Pancreas (tissue), 10 donors: ENCODE measurements around the gene ACVRL1. TPM values are rescaled to one million over a fixed set of nuclear protein-coding genes. Genes with fewer than 3 reads are reported as not detected.
A peak's percentile ranks its signal among the peaks of the same experiment; 100 is the strongest.
"Not testable (repeated sequence)": the region's sequence is repeated elsewhere in the genome, so short reads cannot be mapped to it uniquely, and the experiment has no call there.

Source experiments
- ATAC-seq, 4 donors: fragments of 200-7000 bp; cut with Tn5 transposase; one replicate each; pipeline versions ENCODE4 v1.8.0 to v1.9.1; 2020; ENCODE audit warnings: mild to moderate bottlenecking in 4 of 4, moderate library complexity in 4 of 4
- DNase-seq, 6 donors: peaks; one replicate each; pipeline ENCODE4 v3.0.0-alpha.2; 2020
- FAIRE-seq: peaks from 2 replicates; lab custom pipeline; 2012; peaks lifted over from hg19 to GRCh38; lab: Jason Lieb, UNC
- H3K27ac ChIP-seq, 4 donors: fragments of 200-600 bp; sonication (generic); 1 replicate in 3 of 4; 2 replicates in 1 of 4; pipeline versions ENCODE4 v1.5.0 to v1.8.0; 2020
- H3K27me3 ChIP-seq, 4 donors: fragments of 200-600 bp; one replicate each; pipeline ENCODE4 v1.8.0; 2021
- H3K36me3 ChIP-seq, 3 donors: fragments of 200-600 bp; sonication (generic) in 1 of 3; one replicate each; pipeline versions ENCODE4 v1.5.0 to v1.8.0; 2020 to 2021
- H3K4me1 ChIP-seq, 3 donors: fragments of 200-600 bp; one replicate each; pipeline ENCODE4 v1.8.0; 2021
- H3K4me3 ChIP-seq, 4 donors: fragments of 200-600 bp; sonication (generic) in 2 of 4; one replicate each; pipeline versions ENCODE4 v1.5.0 to v1.8.0; 2020 to 2021
- H3K9me3 ChIP-seq, 4 donors: fragments of 200-600 bp; one replicate each; pipeline ENCODE4 v1.8.0; 2021
- CTCF ChIP-seq, 4 donors: fragments of 200-600 bp; sonication (generic) in 3 of 4; IDR thresholded peaks; one replicate each; pipeline versions ENCODE4 v1.5.0 to v1.8.0; 2021; ENCODE audit warnings: antibody characterized with exemption in 4 of 4
- WGBS, 2 donors: extraction: QIAGEN DNeasy Blood & Tissue Kit; methylation state at CpG; one replicate each; pipeline ENCODE4 v1.1.7; 2013; 5-methylcytosine and 5-hydroxymethylcytosine counted together
- intact Hi-C, 3 donors: fragments of 100-400 bp; cut with DNase I; formaldehyde crosslinking; loops; one replicate each; pipeline versions ENCODE4 v1.11.1 to v1.14.2; 2022
- polyA plus RNA-seq, 2 donors: library from polyadenylated mRNA; stranded (reverse); fragments of 200-250 nt; gene quantifications; one replicate each; pipeline ENCODE4 v1.2.3, GENCODE V29; 2013
- total RNA-seq, 6 donors: library from RNA; stranded (reverse); fragmentation: NEBNext Ultra II Directional in 4 of 6; extraction: Animal tissue kit (Norgen Biotek cat#: 25700) in 4 of 6; gene quantifications; one replicate each; pipeline versions ENCODE4 v1.2.1 to v1.2.4, GENCODE V29; 2021 to 2023
- donor health status: healthy with polysubstance abuse.
- donor health status: DM: no; HTN: no; CAD: no; lungs with moderate emphysema.
- donor health status: DM: no; HTN: no; CAD: no.
- donor health status: control.
- donor health status: control.
- donor health status: Bipolar disorder and iron deficiency.
- donor health status: DM: yes; HTN: yes; CAD: no.
- donor health status: DM: no; HTN: no; CAD: no.
- donor health status: DM: no; HTN: no; CAD: no.
- donor health status: DM: yes; HTN: yes; CAD: no.

The ACVRL1 gene
- total and polyA plus RNA-seq, 8 donors: 6.6 to 20.8 (median 13.1) TPM

DNA sequence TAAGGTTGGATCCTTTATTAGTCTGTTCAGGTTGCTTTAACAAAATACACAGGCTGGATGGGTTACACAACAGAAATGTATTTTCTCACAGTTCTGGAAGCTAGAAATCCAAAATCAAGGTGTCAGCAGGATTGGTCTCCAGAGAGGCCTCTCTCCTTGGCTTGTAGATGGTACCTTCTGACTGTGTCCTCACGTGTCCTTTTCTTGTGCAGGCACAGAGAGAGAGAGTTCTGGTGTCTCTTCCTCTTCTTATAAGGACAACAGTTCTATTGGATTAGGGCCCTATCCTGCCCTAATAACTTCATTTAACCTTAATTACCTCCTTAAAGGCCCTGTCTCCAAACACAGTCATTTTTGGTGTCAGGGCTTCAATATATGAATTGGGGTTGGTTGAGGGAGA, 24.0 kb upstream of the ACVRL1 start:
- FAIRE-seq: no peak
- Histone ChIP-seq H3K4me1 (no peaks in the 10 kb centered on the region), H3K27ac (no peak overlapping the region), H3K27me3 (peaks cover 0 to 5% (median 0%) of the 10 kb centered on the region in 4 donors), H3K4me3 (no peak overlapping the region), H3K36me3 (no peaks in the 10 kb centered on the region), H3K9me3 (no peaks in the 10 kb centered on the region)
- no peak for DNase-seq
- no peak for TF ChIP-seq CTCF (IDR thresholded peaks at IDR 0.05)
- intact Hi-C loops: no loop called here
- no peak for ATAC-seq
- 89 to 94% methylated on average over 1 of the region's 1 CpG for WGBS, 2 donors

- no peaks in the 10 kb centered on the region for H3K4me1 ChIP-seq
- H3K27me3 ChIP-seq: peaks cover 0 to 5% (median 0%) of the 10 kb centered on the region in 4 donors
- no peak for DNase-seq
- no peak for FAIRE-seq
- WGBS, 2 donors: 73 to 79% methylated on average over 4 of the region's 4 CpGs
- no peak overlapping the region for H3K27ac ChIP-seq
- no peak for ATAC-seq
- H3K9me3 ChIP-seq: no peaks in the 10 kb centered on the region
- no peaks in the 10 kb centered on the region for H3K36me3 ChIP-seq
- H3K4me3 ChIP-seq: no peak overlapping the region
- intact Hi-C loops: no loop called here
- no peak for TF ChIP-seq CTCF (IDR thresholded peaks at IDR 0.05)
These were observed 23.2 kb upstream of the ACVRL1 start for GRCh38 chr12:51883998-51884675.

DNA sequence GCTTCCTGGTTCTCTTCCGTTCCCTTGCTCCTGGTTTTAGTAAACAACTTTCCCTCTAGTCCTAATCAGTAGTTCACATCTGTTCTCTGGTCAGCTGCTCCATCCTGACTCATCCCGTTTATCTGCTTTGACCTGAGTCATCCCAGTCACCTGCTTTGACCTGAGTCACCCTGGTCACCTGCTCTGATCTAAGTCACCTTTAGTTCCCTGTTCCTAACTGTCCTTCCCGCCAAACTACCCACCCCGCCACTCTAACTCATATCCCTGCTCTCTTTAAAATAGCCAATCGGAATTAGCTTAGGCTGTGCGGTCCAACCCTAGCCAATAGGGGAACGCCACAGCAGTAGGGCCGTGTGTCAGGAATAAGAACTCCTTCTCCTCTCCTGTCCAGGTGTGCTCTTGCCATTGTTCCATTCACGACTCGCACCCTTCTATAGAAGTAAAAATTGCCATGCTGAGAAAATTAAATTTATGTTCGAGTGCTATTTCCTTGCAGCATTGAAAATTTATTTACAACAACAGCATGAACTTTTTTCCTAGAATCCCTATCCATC, 22.6 kb upstream of the ACVRL1 start:
- Histone ChIP-seq H3K27me3 (peaks cover 0 to 5% (median 0%) of the 10 kb centered on the region in 4 donors), H3K9me3 (no peaks in the 10 kb centered on the region), H3K36me3 (no peaks in the 10 kb centered on the region), H3K4me1 (no peaks in the 10 kb centered on the region), H3K27ac (no peak overlapping the region), H3K4me3 (no peak overlapping the region)
- WGBS, 2 donors: 78 to 87% methylated on average over 11 of the region's 11 CpGs
- intact Hi-C loops: no loop called here
- FAIRE-seq: no peak
- no peak for DNase-seq
- no peak for ATAC-seq
- TF ChIP-seq CTCF (IDR thresholded peaks at IDR 0.05): no peak

GRCh38 chr12:51885294-51886020, 21.8 kb upstream of the ACVRL1 start:
- H3K4me3 ChIP-seq, H3K9me3 ChIP-seq, DNase-seq, H3K36me3 ChIP-seq, FAIRE-seq, ATAC-seq, H3K27me3 ChIP-seq, H3K27ac ChIP-seq, intact Hi-C loops, H3K4me1 ChIP-seq: not testable (repeated sequence)
- 76 to 77% methylated on average over 10 of the region's 10 CpGs for WGBS, 2 donors

DNA sequence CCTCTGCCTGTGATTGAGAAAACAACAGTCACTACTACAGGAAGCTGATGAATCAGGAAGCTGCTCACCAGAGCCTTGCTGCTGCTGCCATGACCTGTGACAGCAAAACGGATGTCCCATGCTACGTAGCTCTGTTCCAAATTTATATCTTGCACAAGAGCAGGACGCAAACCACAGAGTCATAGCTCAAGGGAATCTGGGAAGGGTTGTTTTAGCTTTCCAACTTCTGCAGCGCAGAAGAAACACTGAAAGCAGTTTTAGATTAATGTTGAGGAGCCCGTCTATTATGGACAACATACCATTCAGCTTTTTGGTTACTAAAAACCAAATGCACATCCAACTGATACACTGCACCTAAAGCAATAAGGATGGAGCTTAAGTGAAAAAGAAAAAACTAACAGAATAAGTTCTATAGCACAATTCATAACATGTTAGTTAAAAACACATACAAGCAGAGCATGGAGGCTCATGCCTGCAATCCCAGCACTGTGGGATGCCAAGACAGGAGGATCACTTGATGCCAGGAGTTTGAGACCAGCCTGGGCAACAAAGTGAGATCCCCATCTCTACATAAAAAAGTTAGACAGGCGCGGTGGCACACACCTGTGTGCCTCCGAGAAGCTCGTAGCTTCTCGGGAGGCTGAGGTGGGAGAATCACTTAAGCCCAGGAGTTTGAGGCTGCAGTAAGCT, 21.1 kb upstream of the ACVRL1 start:
- no peak for TF ChIP-seq CTCF (IDR thresholded peaks at IDR 0.05)
- Histone ChIP-seq H3K4me3 (no peak overlapping the region), H3K4me1 (peaks cover 0 to under 1% (median 0%) of the 10 kb centered on the region in 3 donors), H3K27me3 (peaks cover 0 to 5% (median 0%) of the 10 kb centered on the region in 4 donors), H3K27ac (peak overlapping the region in 1 of 4 donors; percentile 36), H3K9me3 (no peaks in the 10 kb centered on the region), H3K36me3 (no peaks in the 10 kb centered on the region)
- DNase-seq: peak in 2 of 6 donors; percentile 30 to 63
- intact Hi-C loops: no loop called here
- FAIRE-seq: no peak
- ATAC-seq: peak; percentile 42 to 87 (median 83)
- WGBS, 2 donors: 63 to 69% methylated on average over 10 of the region's 10 CpGs
